Stimulated activated CD4-positive, alpha-beta T cell treated with anti-CD3 and anti-CD28 coated beads, Interleukin-12 subunit alpha, Interleukin-12 subunit beta, amount 100 ng/mL, for 48 hours (primary cell): ENCODE measurements around the gene SUGCT.

Source experiments
- DNase-seq, 3 donors: peaks; one replicate each; pipeline ENCODE4 v3.0.0-alpha.2; 2020; ENCODE audit warnings: low read depth in 2 of 3, low spot score in 1 of 3

The SUGCT gene

DNA sequence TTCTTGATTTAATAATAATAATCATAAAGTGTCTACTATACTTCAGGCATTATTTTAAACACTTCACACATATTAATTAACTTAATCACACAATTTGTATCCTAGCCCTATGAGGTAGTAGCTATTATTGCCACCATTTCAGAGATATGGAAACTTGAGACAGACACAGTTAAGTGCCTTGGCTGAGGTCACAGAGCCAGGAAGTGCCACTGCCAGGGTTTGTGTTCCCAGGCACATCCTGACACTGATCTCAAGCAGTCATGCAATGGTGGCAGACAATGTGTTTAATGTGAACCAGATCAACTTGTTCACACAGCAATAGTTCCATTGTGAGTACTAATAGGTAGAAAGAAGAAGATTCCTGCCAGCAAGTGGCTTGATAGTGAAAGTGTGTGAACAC, 666.0 kb downstream of the SUGCT start:
- DNase-seq: no peak

DNA sequence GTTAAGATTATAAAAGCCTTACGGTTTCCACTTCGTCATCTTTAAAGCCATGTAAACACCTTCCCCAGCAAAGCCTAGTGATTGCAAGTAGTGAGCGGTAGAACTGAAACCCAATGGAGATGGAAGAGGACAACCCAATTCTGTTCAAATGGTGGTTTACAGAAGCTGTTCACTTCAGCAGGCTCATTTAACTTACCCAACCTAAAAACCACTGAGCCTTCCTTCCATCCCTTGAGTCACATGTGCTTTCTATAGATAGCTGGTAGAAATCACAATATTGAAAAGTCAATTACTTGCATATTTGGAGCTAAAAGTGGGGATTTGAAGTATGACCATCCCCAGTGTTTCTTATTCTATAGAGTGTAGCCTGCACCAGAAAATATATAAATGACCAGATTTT, 667.7 kb downstream of the SUGCT start:
- DNase-seq: no peak

GRCh38 chr7:40804477-40805215, 669.8 kb downstream of the SUGCT start:
- DNase-seq: no peak

- DNase-seq: no peak
Measured at GRCh38 chr7:40805361-40805760, 670.6 kb downstream of the SUGCT start.

DNA sequence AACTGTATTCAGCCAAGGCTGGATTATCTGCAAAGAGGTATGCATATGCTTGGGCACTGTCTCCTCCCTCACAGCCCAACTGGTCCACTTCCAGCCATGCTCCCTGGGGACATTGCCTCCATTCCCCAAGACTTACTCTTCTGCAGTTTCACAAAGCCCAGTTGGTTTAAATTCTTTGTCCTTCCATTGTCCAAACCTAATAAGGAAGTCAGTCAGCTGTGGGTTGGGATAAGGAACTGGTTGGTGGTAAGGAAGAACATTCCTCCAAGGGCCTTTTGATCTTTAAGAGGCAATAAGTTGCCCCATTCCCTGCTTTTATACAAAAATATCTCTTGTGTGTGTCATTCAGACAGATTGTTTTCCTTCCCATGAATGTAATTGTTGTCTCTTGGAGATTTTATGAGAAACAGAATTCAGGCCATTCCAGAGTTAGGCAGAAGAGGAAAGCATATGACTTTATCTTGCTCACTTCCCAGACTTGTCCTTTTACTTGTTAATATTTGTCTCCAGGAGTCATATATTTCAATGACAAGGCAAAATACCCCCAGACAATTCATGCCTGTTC, 673.7 kb downstream of the SUGCT start:
- DNase-seq: no peak

DNA sequence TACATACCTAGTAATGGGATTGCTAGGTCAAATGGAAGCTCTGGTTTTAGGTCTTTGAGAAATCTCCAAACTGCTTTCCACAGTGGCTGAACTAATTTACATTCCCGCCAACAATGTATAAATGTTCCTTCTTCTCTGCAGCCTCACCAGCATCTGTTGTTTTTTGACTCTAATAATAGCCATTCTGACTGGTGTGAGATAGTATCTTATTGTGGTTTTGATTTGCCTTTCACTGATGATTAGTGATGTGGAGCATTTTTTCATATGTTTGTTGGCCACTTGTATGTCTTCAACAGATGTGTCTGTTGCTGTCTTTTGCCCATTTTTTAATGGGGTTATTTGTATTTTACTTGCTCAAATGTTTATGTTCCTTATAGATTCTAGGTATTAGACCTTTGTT, 675.5 kb downstream of the SUGCT start:
- DNase-seq: no peak

DNA sequence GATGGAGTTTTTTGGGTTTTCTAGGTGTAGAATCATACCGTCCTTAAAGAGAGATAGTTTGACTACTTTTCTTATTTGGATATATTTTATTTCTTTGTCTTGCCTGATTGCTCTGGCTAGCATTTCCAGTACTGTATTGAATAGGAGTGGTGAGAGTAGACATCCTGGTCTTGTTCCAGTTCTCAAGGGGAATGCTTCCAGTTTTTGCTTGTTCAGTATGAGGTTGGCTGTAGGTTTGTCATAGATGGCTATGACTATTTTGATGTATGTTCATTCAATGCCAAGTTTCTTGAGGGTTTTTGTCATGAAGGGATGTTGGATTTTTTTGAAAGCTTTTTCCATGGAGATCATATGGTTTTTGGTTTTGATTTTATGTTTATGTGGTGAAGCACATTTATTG, 676.9 kb downstream of the SUGCT start:
- DNase-seq: no peak

- DNase-seq: no peak
Measured at GRCh38 chr7:40815022-40815421, 680.2 kb downstream of the SUGCT start.

GRCh38 chr7:40815512-40815911, 680.7 kb downstream of the SUGCT start:
- no peak for DNase-seq

GRCh38 chr7:40822861-40823260, 688.1 kb downstream of the SUGCT start:
- no peak for DNase-seq

DNA sequence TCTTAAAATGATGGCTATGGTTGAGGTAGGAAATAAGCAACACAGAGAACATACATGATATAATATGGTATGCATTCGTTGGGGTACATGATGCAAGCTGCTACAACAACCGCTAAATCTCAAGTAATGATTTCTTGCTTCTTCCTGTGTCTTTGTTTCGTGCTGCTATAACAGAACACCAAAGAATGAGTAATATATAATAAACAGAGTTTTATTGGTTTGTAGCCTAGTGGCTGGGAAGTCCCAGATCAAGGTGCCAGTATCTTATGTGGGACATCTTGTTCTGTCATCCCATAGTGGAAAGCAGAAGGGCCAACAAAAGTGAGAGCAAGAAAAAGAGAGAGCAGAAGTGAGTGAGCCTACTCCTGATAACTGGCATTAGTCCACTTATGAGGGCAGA, 689.7 kb downstream of the SUGCT start:
- no peak for DNase-seq

DNA sequence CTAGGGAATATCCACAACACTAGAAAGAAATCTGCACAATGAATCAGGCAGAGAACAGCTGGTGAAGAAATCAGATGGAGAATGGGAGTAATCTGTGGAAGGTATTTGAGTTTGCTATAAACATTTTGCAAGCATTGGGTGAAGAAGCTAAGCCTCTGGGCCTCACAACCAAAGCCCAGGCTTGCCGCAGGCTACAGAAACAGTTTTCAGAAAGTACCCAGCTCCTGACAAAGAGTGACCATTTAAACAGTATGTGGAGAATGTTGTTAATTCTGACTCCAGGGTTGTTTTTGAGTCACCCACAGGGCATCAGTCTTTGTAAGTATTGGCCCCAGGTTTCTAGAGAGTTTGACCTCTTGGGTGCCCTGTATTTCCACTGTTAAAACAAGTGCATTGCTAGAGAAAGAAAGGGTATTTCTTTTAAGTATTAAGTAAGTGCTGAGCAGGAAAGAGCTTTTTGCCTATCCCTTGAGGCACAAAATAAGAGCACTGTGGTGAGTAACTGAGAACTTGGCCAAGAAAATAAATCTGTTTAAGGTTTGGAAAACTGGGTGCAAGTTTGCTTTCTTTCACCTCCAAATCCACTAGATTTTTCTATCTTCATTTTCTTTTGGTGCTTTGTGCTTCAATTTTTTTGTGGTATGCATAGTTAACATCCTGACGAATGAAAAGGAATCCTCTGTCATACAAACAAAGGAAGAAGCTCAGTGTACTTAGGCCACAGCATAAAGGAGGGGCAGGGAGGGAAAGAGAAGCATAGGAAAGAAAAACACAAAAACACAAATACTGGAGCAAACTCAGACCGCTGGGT, 691.8 kb downstream of the SUGCT start:
- DNase-seq: no peak

- DNase-seq: no peak
Measured at GRCh38 chr7:40827222-40828085, 692.6 kb downstream of the SUGCT start.

DNA sequence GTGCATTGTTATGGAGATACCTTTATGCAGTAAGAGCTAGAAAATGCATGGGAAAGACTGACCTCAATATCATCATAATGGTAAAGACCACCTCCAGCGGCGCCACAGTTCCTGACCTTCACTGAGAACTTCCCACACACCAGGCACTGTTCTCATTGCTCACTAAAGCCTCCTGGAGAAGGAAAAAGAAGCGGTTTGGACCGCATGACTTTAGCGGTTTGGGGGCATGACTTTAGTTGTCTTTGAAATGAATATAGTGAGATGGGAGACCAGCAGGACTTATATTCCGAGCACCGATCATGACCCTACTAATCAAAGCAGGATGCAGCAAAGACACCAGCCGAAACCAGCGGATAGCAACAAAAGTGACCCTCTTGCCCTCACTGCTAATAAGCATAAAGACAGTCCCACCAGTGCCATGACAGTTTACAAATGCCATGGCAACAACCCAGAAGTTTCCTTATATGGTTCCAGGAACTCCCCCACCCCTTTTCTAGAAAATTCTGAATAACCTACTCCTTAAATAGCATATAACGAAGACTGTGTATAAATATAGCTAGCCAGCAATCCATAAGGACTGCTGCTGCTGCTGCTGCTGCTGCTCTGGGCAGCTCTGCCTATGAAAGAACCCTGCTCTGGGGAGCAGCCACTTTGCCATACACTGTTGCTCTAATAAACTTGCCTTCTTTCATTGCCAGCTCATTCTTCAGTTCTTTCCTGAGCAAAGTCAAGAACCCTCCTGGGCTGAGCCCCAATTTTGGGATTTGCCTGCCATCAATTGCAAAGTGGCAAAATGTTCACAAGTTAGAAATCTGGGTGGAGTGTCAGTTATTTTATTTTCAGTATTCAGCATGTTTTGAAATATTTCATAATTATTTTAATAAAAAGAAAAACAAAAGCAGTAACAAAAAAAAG, 694.1 kb downstream of the SUGCT start:
- DNase-seq: no peak

- no peak for DNase-seq
Measured at GRCh38 chr7:40833191-40833887, 698.5 kb downstream of the SUGCT start.

DNA sequence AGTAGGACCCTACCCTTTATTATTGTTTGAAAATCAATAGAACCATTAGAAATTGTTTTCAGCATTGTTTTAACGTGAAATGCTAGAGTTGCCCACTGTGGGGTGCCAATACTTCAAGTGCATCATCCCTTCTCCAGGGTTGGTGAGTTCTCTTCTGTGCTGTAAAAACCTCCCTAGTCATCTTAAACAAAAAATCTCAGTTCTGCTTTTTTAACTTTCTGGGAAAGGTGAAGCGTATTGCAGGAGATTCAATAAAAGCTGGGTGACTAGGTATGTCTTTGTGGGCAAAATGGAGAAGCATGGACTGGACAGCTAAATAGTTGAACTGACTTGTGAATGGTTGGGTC, 699.1 kb downstream of the SUGCT start:
- no peak for DNase-seq

GRCh38 chr7:40836218-40836617, 701.4 kb downstream of the SUGCT start:
- DNase-seq: no peak

GRCh38 chr7:40839881-40840280, 705.1 kb downstream of the SUGCT start:
- DNase-seq: no peak

GRCh38 chr7:40840990-40841389, 706.2 kb downstream of the SUGCT start:
- no peak for DNase-seq

DNA sequence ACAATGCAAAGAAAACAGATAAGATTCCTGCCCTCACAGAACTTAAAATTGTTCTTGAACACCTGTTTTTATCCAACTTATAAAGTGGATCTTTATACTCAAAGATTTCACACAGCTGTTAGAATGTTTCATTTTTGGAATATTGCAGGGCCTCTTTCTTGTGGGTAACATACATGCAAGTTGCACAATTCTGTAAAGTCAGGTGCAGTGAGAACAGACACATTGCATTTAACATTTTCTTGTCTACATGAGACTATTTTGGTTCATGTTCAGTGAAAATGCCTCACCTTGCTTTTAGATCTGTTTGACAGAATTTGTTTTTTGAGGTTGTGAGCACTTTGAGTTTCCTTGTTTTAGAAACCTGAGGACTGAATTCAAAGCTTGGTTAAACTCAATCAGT, 707.8 kb downstream of the SUGCT start:
- DNase-seq: no peak
